NCI-H510A treated with DMSO at 0.1 percent for 48 hours (cell line): ENCODE data around the gene NCLN.
"Not testable (repeated sequence)": the region's sequence is repeated elsewhere in the genome, so short reads cannot be mapped to it uniquely, and the experiment has no call there.

Source experiments
- DNase-seq: peaks from one replicate; lab custom pipeline; 2025; lab: John Stamatoyannopoulos, UW

Gene NCLN, protein sequence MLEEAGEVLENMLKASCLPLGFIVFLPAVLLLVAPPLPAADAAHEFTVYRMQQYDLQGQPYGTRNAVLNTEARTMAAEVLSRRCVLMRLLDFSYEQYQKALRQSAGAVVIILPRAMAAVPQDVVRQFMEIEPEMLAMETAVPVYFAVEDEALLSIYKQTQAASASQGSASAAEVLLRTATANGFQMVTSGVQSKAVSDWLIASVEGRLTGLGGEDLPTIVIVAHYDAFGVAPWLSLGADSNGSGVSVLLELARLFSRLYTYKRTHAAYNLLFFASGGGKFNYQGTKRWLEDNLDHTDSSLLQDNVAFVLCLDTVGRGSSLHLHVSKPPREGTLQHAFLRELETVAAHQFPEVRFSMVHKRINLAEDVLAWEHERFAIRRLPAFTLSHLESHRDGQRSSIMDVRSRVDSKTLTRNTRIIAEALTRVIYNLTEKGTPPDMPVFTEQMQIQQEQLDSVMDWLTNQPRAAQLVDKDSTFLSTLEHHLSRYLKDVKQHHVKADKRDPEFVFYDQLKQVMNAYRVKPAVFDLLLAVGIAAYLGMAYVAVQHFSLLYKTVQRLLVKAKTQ

DNA sequence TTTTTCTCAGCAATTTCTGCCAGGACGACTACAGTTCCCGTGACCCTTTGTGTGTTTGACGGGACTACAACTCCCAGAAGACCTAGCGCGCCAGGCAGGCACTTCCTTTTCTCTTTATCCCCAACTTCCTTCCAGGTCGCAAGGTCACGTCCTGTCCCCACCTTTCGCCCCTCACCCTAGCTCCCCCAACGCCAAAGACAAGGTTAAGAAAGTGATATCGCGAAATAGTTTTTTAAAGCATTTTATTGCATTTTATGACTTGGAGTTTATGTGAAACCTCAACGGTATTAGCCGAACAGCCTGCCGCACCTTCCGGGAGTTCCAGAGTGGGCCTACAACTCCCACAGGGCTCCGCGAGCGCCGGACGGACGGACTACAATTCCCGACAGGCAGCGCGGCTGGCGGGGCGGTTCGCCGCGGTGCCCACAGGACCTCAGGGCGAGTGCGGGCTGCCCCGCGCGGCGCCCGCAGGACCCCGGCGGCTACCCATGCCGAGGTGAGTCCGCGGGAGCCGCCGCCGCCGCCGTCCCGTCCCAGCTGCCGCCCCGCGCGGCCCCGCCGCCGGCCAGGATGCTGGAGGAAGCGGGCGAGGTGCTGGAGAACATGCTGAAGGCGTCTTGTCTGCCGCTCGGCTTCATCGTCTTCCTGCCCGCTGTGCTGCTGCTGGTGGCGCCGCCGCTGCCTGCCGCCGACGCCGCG is at the start of gene NCLN:
NCLN (plus strand) TSS at position 470 of the 699 bp plus-strand sequence; CDS start at position 571, 101 bp downstream.
- peak; percentile 92 for DNase-seq

DNA sequence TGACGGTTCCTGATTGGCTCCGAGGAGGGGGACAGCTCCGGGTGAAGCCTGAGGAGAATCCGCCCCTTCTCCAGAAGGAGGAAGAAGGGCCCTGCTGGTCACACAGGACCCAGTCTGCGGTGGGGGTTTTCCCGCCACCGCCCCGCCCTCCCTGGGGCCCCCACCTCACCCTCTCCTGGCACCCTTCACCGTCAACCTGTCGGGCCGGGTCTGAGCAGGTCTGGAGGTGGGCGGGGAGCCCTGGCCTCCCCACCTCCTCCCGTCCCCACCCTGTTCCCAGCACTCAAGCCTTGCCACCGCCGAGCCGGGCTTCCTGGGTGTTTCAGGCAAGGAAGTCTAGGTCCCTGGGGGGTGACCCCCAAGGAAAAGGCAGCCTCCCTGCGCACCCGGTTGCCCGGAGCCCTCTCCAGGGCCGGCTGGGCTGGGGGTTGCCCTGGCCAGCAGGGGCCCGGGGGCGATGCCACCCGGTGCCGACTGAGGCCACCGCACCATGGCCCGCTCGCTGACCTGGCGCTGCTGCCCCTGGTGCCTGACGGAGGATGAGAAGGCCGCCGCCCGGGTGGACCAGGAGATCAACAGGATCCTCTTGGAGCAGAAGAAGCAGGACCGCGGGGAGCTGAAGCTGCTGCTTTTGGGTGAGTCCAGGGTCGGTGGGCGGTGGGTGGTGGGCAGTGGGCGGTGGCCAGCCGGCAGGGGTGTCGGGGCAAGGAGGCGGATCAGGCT is 49.6 kb upstream of the NCLN start, which contains the start of gene GNA15:
GNA15 (plus strand) TSS at position 73 of the 723 bp plus-strand sequence; CDS start at position 491, 418 bp downstream.
- DNase-seq: no peak

DNA sequence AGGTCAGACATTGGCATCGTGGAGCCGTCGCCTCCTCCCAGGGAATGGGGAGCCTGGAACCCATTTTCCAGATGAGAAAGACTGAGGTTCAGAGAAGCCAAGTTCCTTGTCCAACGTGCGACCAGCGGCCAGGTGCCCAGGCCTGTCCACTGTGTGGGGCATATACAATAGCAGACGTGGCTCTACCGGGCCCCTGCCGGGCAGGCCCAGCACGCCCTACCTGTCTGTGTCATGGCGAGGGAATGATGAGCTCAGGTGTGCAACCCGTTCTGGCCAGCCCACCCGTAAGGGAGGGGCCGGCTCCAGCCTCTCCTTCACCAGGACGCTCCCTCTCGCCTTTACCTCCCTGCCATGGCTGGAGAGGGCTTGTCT is 49.1 kb upstream of the NCLN start:
- DNase-seq: no peak

DNA sequence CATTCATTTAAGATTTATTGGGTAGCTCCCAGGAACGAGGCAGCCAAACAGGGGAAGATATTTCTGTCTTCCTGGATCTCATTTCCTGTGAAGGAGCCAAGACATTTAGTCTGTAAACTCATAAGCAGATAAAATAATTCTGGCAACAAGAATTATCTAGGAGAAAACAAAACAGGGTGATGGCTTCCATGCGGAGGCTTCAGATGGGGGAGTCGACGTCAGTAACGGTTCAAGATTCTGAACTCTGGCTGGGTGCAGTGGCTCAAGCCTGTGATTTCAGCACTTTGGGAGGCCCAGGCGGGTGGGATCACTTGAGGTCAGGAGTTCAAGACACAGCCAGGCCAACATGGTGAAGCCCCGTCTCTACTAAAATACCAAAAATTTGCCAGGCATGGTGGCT is 48.6 kb upstream of the NCLN start:
- DNase-seq: no peak

DNA sequence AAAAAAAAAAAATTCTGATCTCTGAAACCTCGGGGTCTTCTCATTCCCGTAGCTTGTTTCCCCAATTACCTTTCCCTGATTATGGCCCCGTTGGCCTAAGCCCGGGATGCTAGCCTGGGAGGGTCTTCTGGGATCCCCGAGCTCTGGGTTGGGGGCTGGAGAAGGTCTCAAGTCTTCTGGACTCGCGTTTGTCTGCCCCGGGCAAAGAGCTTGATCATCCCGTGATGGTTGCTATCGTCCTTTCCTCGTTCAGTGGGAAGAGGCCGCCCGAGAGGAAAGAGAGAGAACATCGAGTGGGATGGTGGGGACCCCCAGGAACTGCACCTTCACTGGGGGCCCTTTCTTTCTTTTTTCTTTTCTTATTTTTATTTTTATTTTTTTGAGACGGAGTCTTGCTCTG is 47.5 kb upstream of the NCLN start:
- DNase-seq: no peak

DNA sequence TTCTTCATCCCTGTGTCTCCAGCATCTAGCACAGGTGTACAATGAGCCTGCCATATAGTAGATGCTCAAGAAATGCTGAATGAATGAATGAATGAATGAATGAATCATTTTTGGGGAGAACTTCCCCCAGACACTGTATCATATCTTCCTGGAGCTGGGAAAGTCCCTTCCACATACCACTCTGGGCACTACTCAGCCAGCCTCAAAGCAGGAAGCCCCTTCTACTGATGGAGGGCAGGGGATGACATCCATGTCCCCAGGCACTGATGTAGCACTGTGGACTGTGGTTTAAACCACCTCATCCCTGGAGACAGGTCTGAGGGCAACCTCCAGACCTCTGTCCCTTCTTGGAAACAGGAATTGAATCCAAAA is 45.1 kb upstream of the NCLN start:
- DNase-seq: no peak

DNA sequence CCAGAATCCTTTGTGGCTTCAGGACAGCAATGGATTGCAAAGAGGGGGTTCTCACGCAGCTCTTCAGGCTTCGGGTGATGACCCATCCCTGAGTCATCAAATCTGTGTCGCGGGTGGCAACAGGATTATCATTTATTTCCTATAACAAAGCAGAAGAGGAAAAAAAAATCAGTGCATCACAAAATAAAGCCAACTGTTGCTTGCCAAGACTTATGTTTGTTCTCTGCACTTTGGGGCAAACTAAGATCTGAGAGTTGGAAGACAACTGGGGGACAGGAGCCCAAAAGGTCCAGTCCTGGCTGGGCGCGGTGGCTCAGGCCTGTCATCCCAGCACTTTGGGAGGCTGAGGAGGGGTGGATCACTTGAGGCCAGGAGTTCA is 43.4 kb upstream of the NCLN start:
- DNase-seq: no peak

DNA sequence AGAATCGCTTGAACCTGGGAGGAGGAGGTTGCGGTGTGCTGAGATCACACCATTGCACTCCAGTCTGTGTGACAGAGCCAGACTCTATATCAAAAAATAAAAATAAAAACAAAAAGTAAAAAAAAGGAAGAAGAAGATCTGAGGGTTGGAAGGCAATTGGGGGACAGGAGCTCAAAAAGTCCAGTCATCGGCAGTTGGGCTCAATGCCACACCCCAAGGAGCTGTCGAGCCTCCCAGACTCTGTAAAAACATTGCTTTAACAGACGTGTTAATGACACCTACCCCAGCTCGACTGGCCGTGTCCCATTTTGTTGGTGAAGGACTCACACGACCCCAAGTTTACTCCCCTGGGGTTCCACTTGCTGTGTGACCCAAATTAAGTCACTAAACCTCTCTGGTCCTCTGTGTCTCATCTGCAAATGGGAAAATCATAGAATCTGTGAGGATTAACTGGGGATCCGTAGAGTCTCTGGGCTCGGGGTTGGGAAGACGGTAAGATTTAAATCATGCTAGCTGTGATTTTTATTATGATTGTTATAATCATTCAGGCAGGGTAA is 42.9 kb upstream of the NCLN start:
- DNase-seq: no peak

DNA sequence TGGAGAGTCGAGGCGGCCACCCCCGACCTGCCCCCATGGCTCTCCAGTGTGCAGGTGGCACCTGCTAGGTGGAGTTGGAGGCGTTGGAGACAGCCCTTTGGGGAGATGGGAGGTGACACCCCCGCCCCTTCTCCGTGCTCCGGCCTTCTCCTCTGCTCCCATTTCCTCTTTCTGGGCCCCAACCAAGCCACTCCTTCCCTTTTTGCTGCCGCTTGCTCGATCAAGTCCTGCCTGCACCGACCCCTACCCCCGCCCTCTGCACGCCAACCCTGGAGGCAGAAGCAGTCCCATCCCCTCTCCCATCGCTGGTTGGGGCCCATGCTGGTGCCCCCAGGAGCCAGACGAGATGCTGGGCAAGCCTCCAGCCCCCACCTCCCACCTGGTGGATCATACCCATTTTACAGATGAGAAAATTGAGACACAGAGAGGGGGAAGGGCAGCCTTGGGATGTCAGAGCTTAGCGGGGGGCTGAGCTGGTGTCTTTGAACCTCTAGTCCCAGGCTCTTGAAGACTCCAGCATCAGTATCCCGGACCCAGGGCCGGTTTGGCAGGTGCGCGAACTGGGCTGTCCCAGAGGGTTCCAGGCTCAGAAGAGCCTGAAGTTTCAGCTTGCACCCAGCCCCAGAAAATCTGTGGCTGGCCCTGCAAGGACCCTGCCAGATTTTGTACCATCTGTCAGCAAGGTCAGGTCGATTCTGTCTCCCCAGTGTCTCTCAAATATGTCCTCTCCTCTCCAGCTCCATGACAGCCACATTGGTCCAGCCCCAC is 39.6 kb upstream of the NCLN start:
- no peak for DNase-seq

DNA sequence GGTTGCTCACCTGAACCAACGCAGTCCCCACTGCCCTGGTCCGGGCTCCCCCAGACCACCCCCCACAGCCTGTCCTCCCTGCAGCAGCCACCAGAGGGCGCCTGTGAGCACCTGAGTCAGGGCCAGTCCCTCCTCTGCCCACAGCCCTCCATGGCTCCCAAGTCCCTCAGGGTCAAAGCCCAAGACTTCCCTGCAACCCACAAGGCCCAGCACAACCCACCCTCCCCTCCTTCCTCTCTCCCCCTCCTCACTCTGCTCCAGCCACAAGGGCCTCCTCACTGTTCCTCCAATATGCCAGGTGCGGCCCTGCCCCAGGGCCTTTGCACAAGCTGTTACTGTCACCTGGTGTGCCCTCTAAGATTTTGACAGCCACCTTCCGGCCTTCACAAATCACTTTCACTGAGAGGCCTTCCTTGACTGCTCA is 39.0 kb upstream of the NCLN start:
- no peak for DNase-seq

DNA sequence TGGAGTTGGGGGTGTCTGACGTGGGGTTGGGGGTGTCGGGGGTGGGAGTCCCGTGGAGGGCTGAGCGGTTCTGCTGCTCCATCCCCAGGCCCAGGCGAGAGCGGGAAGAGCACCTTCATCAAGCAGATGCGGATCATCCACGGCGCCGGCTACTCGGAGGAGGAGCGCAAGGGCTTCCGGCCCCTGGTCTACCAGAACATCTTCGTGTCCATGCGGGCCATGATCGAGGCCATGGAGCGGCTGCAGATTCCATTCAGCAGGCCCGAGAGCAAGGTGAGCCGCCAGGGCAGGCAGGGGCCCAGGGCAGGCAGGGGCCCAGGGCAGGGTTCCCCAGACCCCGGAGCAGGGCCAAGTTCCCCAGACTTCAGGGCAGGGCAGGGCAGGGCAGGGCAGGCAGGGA is 37.2 kb upstream of the NCLN start:
- no peak for DNase-seq

DNA sequence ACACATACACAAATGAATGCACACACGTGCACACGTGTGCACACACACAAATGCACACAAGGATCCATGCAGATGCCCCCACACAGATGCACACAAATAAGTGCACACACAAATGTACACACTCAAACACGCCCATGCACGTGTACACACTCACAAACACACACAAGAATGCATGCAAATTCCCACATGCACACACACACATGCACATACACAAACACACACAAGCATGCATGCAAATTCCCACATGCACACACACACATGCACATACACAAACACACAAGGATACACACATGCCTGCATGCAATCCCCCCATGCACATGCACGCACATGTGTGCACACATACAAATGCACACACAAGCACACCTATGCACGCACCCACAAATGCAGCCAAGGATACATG is 36.6 kb upstream of the NCLN start:
- no peak for DNase-seq

DNA sequence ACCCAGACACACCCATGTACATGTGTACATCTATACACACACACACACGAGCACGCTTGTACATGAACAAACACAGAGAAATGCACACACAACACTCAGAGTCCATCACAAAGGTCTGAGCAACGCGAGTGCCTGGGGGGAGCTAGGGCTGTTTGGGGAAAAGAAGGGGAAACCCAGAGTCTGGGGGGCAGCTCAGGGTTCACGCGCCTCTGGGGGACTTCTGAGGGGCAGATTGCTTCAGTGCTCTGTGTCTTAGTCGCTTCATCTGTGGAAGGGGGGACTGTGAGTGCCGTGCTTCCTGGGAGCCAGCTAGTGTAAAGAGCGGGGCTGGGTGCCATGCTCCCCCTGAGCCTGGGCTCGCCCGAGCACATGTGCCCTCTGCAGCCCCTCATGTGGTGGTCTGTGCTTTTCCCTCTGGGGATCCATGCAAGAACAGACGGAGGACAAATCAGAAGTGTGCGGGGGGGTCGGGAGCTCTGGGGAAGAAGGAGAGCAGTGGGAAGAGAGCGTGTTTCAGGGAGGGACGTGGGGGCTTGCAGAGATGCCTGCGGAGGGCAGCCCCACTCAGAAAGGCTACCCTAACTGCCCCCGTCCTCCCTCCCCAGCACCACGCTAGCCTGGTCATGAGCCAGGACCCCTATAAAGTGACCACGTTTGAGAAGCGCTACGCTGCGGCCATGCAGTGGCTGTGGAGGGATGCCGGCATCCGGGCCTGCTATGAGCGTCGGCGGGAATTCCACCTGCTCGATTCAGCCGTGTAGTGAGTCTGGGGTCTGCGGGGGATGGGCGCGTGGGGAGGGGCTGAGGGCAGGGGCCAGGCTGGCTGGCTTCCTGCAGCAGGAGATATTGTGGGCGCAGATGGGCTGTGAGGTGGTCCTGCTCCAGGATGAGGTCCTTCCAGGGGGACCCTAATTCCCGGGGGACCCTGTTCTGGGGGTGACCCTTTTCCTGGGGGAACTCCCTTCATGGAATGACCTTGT is 35.9 kb upstream of the NCLN start:
- DNase-seq: no peak

DNA sequence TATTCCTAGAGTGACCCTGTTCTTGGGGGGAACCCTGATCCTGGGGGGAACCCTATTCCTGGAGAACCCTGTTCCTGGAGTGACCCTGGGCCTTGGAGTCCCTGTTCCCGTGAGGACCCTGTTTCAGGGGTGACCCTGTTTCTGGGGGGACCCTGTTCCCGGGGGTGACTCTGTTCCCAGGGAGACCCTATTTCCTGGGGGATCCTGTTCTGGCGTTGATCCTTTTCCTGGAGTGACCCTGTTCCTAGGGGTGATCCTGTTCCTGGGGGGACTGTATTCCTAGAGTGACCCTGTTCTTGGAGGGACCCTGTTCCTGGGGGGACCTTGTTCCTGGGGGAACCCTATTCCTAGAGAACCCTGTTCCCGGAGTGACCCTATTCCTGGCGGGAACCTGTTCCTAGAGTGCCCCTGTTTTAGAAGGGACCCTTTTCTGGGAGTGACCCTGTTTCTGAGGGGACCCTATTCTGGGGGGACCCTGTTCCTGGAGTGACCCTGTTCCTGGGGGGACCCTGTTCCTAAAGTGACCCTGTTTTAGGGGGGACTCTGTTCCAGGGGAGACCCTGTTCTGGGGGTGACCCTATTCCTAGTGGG is 34.9 kb upstream of the NCLN start:
- no peak for DNase-seq

DNA sequence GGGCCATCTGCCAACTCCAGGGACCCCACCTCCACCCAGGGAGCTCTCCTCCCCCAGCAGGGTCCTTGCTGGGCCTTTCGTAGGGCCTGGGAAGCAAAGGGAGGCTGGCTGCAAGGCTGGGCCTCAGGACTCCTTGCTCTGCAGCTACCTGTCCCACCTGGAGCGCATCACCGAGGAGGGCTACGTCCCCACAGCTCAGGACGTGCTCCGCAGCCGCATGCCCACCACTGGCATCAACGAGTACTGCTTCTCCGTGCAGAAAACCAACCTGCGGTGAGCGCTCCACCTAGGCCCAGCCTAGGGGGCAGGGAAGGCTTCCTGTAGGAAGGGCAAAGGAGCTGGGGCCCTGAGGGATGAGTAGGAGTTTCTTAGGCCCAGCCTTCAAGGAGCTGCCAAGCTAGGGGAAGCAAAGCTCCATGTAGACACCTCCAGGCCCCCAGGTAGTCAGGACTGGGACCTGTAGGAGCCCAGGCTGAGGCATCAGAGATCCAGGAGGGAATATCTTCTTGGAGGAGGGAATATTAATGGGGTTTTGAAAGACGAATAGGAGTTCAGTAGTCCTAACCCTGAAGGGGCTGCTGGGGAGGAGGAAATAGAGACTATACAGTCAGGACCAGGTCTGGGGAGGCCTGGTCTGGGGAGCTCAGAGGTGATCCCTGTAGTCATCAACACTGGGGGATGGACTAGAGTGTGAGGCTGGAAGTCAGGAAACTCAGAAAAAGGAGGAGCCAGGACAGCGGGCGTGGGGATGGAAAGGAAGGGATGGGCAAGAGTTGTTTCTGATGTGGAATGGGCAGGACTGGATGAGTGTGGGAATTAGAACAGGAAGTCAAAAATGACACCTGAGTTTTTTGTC is 33.9 kb upstream of the NCLN start:
- no peak for DNase-seq

DNA sequence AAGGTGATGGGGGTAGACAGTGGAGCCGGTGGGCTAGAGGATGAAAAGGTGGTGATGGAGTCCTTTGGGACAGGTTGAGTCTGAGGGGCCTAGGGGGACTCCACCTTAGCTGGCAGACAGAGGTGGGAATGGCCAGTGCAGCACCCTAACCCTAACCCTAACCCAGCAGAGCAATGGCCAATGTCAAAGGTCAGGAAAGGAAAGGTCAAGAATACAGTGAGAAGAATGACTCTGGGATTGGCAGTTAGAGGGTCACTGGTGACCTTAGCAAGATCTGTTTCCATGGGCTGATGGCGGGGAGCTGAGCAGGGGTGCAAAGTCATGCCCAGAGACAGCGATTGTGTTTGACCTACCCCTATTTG is 33.3 kb upstream of the NCLN start:
- DNase-seq: no peak

DNA sequence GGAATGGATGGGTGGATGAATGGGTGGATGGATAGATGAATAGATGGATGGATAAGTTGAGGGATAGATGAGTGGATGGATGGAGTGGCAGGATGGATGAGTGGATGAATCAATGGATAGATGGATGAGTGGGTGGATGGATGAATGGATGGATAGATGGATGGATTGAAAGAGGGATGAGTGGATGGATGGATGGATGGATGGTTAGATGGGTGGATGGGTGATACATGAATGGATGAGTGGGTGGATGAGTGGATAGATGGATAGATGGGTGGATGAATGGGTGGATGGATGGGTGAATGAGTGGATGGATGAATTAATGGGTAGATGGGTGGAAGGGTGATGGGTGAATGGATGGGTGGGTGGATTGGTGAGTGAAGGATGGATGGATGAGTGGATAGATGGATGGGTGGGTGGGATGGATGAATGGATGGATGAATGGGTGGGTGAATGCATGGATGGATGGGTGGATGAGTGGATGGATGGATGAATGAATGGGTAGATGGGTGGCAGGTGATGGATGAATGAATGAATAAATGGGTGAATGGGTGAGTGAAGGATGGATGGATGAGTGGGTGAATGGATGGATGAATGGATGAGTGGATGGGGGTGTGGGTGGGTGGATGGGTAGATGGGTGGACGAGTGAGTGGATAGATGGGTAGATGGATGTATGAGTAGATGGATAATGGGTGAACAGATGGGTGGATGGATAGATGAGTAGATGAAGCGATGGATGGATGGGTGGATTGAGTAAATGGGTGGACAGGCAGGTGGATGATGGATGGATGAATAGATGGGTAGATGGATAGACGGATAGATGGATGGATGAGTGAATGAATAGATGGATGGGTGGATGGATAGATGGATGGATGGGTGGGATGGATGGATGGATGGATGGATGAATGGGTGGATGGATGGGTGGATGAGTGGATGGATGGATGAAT is 32.2 kb upstream of the NCLN start:
- no peak for DNase-seq

DNA sequence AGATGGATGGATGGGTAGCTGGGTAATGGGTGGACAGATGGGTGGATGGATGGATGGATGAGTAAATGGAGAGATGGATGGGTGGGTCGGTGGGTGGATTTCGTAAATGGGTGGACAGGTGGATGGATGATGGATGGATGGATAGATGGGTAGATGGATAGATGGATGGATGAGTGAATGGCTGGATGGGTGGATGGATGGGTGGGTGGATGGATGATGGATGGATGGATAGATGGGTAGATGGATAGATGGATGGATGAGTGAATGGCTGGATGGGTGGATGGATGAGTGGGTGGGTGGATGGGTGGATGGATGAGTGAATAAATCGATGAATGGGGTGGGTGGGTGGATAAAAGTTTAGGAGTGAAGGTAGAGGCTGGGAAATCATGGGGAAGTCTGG is 31.3 kb upstream of the NCLN start:
- DNase-seq: not testable (repeated sequence)
